PC-3 (cell line): ENCODE measurements around the gene MLPH. TPM values are rescaled to one million over a fixed set of nuclear protein-coding genes. Genes with fewer than 3 reads are reported as not detected.

Experiments used
- ATAC-seq: fragments of 200-7000 bp; cut with Tn5 transposase; 2 replicates; pipeline ENCODE4 v1.9.1; 2020; ENCODE audit warnings: mild to moderate bottlenecking, moderate library complexity
- BruUV-seq: library from RNA; stranded (reverse); fragments of 400-500 nt; replicated peaks from 2 replicates; lab custom pipeline; 2021; lab: Mats Ljungman, UMichigan
- CTCF ChIA-PET: fragments of 300-600 bp; sonication (Branson Sonifier 250); formaldehyde crosslinking; loops from one replicate; lab custom pipeline; 2022; ENCODE audit warnings: antibody characterized with exemption; lab: Charles Lee
- POLR2A ChIA-PET: fragments of 300-600 bp; sonication (Branson Sonifier 250); formaldehyde crosslinking; loops from one replicate; lab custom pipeline; 2022; ENCODE audit warnings: antibody characterized with exemption; ENCODE audit not compliant: unreplicated experiment; lab: Charles Lee
- DNase-seq: peaks from one replicate; pipeline ENCODE4 v3.0.0-alpha.2; 2015
- H2AFZ ChIP-seq: fragments of 300-600 bp; sonication (generic); 2 replicates; pipeline ENCODE4 v1.6.0; 2016; ENCODE audit warnings: antibody characterized with exemption, low read length
- H3F3A ChIP-seq: fragments of 300-600 bp; sonication (generic); one replicate; pipeline ENCODE4 v1.6.0; 2017; ENCODE audit warnings: antibody characterized with exemption, low read length, control low read depth, mild to moderate bottlenecking; ENCODE audit not compliant: unreplicated experiment
- H3K27ac ChIP-seq: fragments of 300-600 bp; sonication (generic); 2 replicates; pipeline ENCODE4 v1.5.1; 2016; ENCODE audit warnings: mild to moderate bottlenecking, low read length
- H3K27me3 ChIP-seq: fragments of 300-600 bp; sonication (generic); 2 replicates; pipeline ENCODE4 v1.6.1; 2016; ENCODE audit warnings: low read length, mixed read lengths
- H3K36me3 ChIP-seq: fragments of 300-600 bp; sonication (generic); 2 replicates; pipeline ENCODE4 v1.6.1; 2016; ENCODE audit warnings: low read depth, mixed run types, low read length, mixed read lengths
- H3K4me1 ChIP-seq: fragments of 300-600 bp; sonication (generic); 2 replicates; pipeline ENCODE4 v1.5.1; 2016; ENCODE audit warnings: low read length; ENCODE audit not compliant: insufficient read depth
- H3K4me2 ChIP-seq: fragments of 300-600 bp; sonication (generic); 2 replicates; pipeline ENCODE4 v1.6.0; 2016; ENCODE audit warnings: low read length
- H3K4me3 ChIP-seq: fragments of 300-600 bp; sonication (generic); 2 replicates; pipeline ENCODE4 v1.5.1; 2016; ENCODE audit warnings: mild to moderate bottlenecking, low read length, mixed read lengths
- H3K79me2 ChIP-seq: fragments of 300-600 bp; sonication (generic); 2 replicates; pipeline ENCODE4 v1.6.1; 2017; ENCODE audit warnings: low read length, mixed read lengths
- H3K9ac ChIP-seq: fragments of 300-600 bp; sonication (generic); 2 replicates; pipeline ENCODE4 v1.6.0; 2016; ENCODE audit warnings: mild to moderate bottlenecking, low read length
- H3K9me2 ChIP-seq: fragments of 300-600 bp; sonication (generic); replicated peaks from 2 replicates; pipeline ENCODE4 v1.6.1; 2016; ENCODE audit warnings: mixed run types, low read length, mixed read lengths
- H3K9me3 ChIP-seq: fragments of 300-600 bp; sonication (generic); 2 replicates; pipeline ENCODE4 v1.6.1; 2016; ENCODE audit warnings: low read length, mixed read lengths
- H4K20me1 ChIP-seq: fragments of 300-600 bp; sonication (generic); 2 replicates; pipeline ENCODE4 v1.6.1; 2016; ENCODE audit warnings: low read length, mixed read lengths
- EZH2 ChIP-seq: fragments of 300-600 bp; sonication (generic); IDR thresholded peaks from one replicate; pipeline ENCODE4 v1.6.1; 2017; ENCODE audit warnings: antibody characterized with exemption, mild to moderate bottlenecking, low read length; ENCODE audit not compliant: unreplicated experiment
- EZH2phosphoT487 ChIP-seq: fragments of 300-600 bp; sonication (generic); IDR thresholded peaks from 2 replicates; pipeline ENCODE4 v1.6.1; 2018; ENCODE audit warnings: mild to moderate bottlenecking, antibody characterized with exemption, low read length, borderline replicate concordance
- intact Hi-C: fragments of 100-400 bp; cut with micrococcal nuclease; formaldehyde crosslinking; loops from 2 replicates; pipeline ENCODE4 v1.9.0; 2023
- total RNA-seq: library from RNA; depleted of rRNA; stranded (reverse); fragments of >200 nt; gene quantifications from 2 replicates; pipeline ENCODE4 v1.2.3, GENCODE V29; 2014
- TF ChIP-seq, protein P1 (sequence below): fragments of 300-600 bp; sonication (generic); conservative IDR thresholded peaks from 2 replicates; pipeline ENCODE4 v1.5.1; 2017; ENCODE audit warnings: antibody characterized with exemption, low read depth, mild to moderate bottlenecking, low read length

MLPH gene
- total RNA-seq, 1 experiment from 2014 or later = 201 TPM

DNA sequence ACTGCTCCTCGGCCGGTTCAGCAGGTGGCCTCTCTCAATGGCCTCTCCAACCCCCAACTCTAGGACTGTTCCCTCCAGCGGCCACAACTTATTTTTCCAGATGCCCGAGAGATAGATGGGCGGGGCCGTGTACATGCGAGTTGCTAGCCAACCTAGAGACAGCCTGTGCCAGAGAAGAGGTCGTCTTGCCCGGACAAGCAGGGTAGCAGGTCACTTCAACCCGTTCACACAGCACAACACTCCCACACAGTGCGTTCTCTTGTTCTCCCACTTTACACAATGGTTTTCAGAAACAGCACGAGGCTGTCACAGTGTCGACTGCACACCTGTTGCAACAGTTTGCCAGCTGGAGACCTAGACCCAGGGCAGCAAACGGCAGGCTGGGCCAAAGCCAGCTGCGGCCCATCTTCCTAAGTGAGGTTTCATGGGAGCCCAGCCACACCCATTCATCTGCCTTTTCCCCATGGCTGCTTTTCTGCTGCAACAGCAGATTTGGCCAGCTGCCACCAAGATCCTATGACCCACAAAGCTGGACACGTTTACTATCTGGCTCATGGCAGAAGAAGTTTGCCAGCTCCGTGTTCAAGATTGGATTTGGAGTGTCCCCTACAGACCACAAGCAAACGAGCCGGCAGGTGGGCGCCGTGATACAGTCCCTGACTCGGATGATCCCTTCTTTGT lies 72.0 kb downstream of the MLPH start:
- no TSS peak for BruUV-seq
- Histone ChIP-seq H3K9me3 (0 out of 2 replicates have a peak, but pooled peaks cover 6% of the 10 kb centered on the region), H4K20me1 (no peaks in the 10 kb centered on the region), H3K27ac (no peak overlapping the region), H3K79me2 (no peaks in the 10 kb centered on the region), H3K4me2 (no peak overlapping the region), H3K9me2 (no peaks in the 10 kb centered on the region), H2AFZ (no peak overlapping the region), H3K4me1 (no peaks in the 10 kb centered on the region), H3F3A (no peaks in the 10 kb centered on the region), H3K36me3 (peaks cover 22% of the 10 kb centered on the region), H3K4me3 (no peak overlapping the region), H3K27me3 (no peaks in the 10 kb centered on the region), H3K9ac (no peak overlapping the region)
- ChIA-PET CTCF (interaction anchor here (1.6 kb wide), 1 partner anchor 13 kb away, joined by 5 read pairs; no protein-coding TSS in a partner anchor), POLR2A (no interaction called here)
- no peak for TF ChIP-seq EZH2phosphoT487
- no peak for TF ChIP-seq EZH2
- TF ChIP-seq, protein P1, sequence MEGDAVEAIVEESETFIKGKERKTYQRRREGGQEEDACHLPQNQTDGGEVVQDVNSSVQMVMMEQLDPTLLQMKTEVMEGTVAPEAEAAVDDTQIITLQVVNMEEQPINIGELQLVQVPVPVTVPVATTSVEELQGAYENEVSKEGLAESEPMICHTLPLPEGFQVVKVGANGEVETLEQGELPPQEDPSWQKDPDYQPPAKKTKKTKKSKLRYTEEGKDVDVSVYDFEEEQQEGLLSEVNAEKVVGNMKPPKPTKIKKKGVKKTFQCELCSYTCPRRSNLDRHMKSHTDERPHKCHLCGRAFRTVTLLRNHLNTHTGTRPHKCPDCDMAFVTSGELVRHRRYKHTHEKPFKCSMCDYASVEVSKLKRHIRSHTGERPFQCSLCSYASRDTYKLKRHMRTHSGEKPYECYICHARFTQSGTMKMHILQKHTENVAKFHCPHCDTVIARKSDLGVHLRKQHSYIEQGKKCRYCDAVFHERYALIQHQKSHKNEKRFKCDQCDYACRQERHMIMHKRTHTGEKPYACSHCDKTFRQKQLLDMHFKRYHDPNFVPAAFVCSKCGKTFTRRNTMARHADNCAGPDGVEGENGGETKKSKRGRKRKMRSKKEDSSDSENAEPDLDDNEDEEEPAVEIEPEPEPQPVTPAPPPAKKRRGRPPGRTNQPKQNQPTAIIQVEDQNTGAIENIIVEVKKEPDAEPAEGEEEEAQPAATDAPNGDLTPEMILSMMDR = no peak
- DNase-seq (peak; percentile 34), ATAC-seq (peak; percentile 29)
- intact Hi-C loops = no loop called here

DNA sequence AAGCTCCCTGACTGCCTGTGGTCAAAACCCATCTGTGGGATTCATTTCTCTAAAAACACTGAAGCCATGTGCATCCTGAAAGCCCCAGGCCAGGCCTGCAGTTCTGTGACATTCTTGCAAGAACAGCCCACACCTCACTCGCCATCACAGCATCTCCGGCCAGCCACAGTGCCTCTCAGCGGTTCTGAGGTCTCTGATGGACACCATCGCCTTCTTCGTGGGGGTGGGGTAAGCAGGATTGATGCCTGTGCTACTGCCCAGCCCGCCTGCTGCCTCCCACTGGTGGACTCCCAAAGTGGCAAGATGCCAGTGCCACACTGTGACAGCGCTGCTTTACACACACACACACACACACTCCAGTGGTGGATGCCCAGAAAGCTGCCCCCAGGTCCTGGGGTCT lies 74.2 kb downstream of the MLPH start:
- Histone ChIP-seq H3K27ac (no peak overlapping the region), H3K9me3 (no peaks in the 10 kb centered on the region), H3F3A (no peaks in the 10 kb centered on the region), H4K20me1 (no peaks in the 10 kb centered on the region), H3K4me1 (no peaks in the 10 kb centered on the region), H3K9ac (no peak overlapping the region), H3K9me2 (no peaks in the 10 kb centered on the region), H3K4me2 (no peak overlapping the region), H3K79me2 (no peaks in the 10 kb centered on the region), H2AFZ (no peak overlapping the region), H3K27me3 (no peaks in the 10 kb centered on the region), H3K36me3 (0 out of 2 replicates have a peak, but pooled peaks cover 3% of the 10 kb centered on the region), H3K4me3 (no peak overlapping the region)
- intact Hi-C loops = no loop called here
- ATAC-seq = no peak
- ChIA-PET CTCF (no interaction called here), POLR2A (no interaction called here)
- no peak for DNase-seq
- BruUV-seq = no TSS peak
- no peak for TF ChIP-seq EZH2
- TF ChIP-seq, protein P1 = no peak
- no peak for TF ChIP-seq EZH2phosphoT487

DNA sequence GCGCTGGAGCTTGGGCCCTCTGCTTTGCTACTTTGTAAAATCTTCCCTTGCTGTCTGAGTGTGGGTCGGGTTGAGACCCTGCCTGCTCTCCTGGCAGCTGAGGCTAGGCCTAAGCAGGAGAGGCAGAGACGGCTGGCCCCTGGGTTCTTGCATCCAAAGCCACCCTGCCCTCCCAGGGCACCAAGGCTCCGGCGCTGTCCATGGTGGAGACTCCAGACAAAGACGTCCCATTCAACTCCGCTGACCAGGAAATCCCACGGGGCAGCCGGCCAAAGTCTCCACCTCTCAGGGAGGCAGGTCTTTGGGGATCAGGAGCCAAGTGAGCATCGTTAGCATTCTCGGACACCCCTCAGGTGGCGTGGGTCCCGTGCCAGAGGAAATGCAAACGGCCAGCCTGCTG lies 76.8 kb downstream of the MLPH start:
- CTCF ChIA-PET = no interaction called here
- no peak overlapping the region for H3K4me3 ChIP-seq
- no peak for ATAC-seq
- H3K27ac ChIP-seq = no peak overlapping the region
- no peaks in the 10 kb centered on the region for H4K20me1 ChIP-seq
- POLR2A ChIA-PET = no interaction called here
- no peaks in the 10 kb centered on the region for H3K4me1 ChIP-seq
- no peaks in the 10 kb centered on the region for H3F3A ChIP-seq
- H3K27me3 ChIP-seq = no peaks in the 10 kb centered on the region
- no peaks in the 10 kb centered on the region for H3K79me2 ChIP-seq
- intact Hi-C loops = no loop called here
- H3K9ac ChIP-seq = no peak overlapping the region
- H3K36me3 ChIP-seq = no peaks in the 10 kb centered on the region
- H3K9me3 ChIP-seq = no peaks in the 10 kb centered on the region
- no peak for DNase-seq
- H3K9me2 ChIP-seq = no peaks in the 10 kb centered on the region
- TF ChIP-seq, protein P1 = no peak
- TF ChIP-seq EZH2phosphoT487 = no peak
- no peak for TF ChIP-seq EZH2
- no TSS peak for BruUV-seq
- H2AFZ ChIP-seq = no peak overlapping the region
- no peak overlapping the region for H3K4me2 ChIP-seq
